Measurements from ENCODE around the gene COX19. TPM values are rescaled to one million over a fixed set of nuclear protein-coding genes. Genes with fewer than 3 reads are reported as not detected.

COX19 gene
- total and polyA plus RNA-seq, 7 donors = 5.1 to 12.7 (median 9.2) TPM

GRCh38 chr7:939843-940242, 35.5 kb downstream of the COX19 start:
- H3K4me1 ChIP-seq = no peaks in the 10 kb centered on the region
- intact Hi-C loops (cut with DNase I) = no loop called here
- peaks cover 0 to 5% (median 0%) of the 10 kb centered on the region in 4 donors for H3K36me3 ChIP-seq
- DNase-seq = no peak
- 91 to 92% methylated on average over 4 of the region's 4 CpGs for WGBS, 2 donors
- no peak for TF ChIP-seq POLR2AphosphoS5 (IDR thresholded peaks at IDR 0.05)
- no peak for TF ChIP-seq EP300 (IDR thresholded peaks at IDR 0.05)
- TF ChIP-seq CTCF (IDR thresholded peaks at IDR 0.05) = no peak
- no peak for TF ChIP-seq POLR2A (IDR thresholded peaks at IDR 0.05)
- H3K9me3 ChIP-seq = no peaks in the 10 kb centered on the region
- H3K27me3 ChIP-seq = no peaks in the 10 kb centered on the region
- H3K4me3 ChIP-seq = no peak overlapping the region
- H3K27ac ChIP-seq = no peak overlapping the region

- no peak for TF ChIP-seq POLR2AphosphoS5 (IDR thresholded peaks at IDR 0.05)
- no peak for TF ChIP-seq EP300 (IDR thresholded peaks at IDR 0.05)
- TF ChIP-seq CTCF (IDR thresholded peaks at IDR 0.05) = no peak
- TF ChIP-seq POLR2A (IDR thresholded peaks at IDR 0.05) = no peak
- Histone ChIP-seq H3K27ac (no peak overlapping the region), H3K36me3 (peaks cover 0 to 5% (median 0%) of the 10 kb centered on the region in 4 donors), H3K9me3 (no peaks in the 10 kb centered on the region), H3K27me3 (no peaks in the 10 kb centered on the region), H3K4me1 (no peaks in the 10 kb centered on the region), H3K4me3 (no peak overlapping the region)
- intact Hi-C loops (cut with DNase I) = no loop called here
- 87 to 93% methylated on average over 27 of the region's 27 CpGs for WGBS, 2 donors
- DNase-seq = peak; percentile 58
Observed at GRCh38 chr7:938546-939185, 36.7 kb downstream of the COX19 start.

- Histone ChIP-seq H3K4me3 (no peak overlapping the region), H3K9me3 (no peaks in the 10 kb centered on the region), H3K4me1 (no peaks in the 10 kb centered on the region), H3K27ac (no peak overlapping the region), H3K27me3 (no peaks in the 10 kb centered on the region), H3K36me3 (peaks cover 0 to 5% (median 0%) of the 10 kb centered on the region in 4 donors)
- intact Hi-C loops (cut with DNase I) = no loop called here
- WGBS, 2 donors = 87 to 93% methylated on average over 16 of the region's 16 CpGs
- TF ChIP-seq CTCF (IDR thresholded peaks at IDR 0.05) (no peak), POLR2A (IDR thresholded peaks at IDR 0.05) (no peak), POLR2AphosphoS5 (IDR thresholded peaks at IDR 0.05) (no peak), EP300 (IDR thresholded peaks at IDR 0.05) (no peak)
- no peak for DNase-seq
Observed at GRCh38 chr7:937856-938484, 37.4 kb downstream of the COX19 start.

DNA sequence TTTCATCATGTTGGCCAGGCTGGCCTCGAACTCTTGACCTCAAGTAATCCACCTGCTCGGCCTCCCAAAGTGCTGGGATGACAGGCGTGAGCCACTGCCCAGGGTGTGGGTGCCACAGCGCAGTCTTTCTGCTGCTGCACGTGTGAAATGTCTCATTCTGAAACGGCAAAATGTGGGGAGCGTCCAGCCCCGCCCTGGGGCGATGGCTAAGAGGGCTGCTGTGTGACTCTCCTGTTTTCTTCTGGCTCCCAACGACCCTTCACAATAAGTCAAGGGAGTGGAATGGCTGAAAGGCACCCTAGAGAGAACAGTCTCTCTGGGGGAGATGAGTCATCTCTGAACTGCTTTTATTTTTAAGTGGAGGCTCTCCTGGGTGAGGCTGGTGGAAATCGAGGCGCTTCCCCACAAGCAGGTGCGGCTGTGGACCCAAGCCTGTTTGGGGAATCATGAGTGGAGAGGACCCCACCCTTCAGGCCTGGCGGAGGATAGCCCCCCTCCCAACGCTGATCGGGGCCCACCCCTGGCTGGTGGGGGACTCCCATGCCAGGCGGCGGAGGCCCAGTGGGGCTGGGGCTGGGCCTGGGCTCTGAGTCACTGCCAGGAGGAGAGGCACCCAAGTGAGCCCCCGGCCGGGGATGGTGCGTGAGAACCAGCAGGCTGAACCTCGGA, 38.8 kb downstream of the COX19 start:
- TF ChIP-seq POLR2AphosphoS5 (IDR thresholded peaks at IDR 0.05) = no peak
- TF ChIP-seq POLR2A (IDR thresholded peaks at IDR 0.05) = no peak
- no peak for TF ChIP-seq EP300 (IDR thresholded peaks at IDR 0.05)
- no peak for TF ChIP-seq CTCF (IDR thresholded peaks at IDR 0.05)
- 64 to 73% methylated on average over 22 of the region's 22 CpGs for WGBS, 2 donors
- no peak overlapping the region for H3K4me3 ChIP-seq
- no peaks in the 10 kb centered on the region for H3K9me3 ChIP-seq
- no peaks in the 10 kb centered on the region for H3K27me3 ChIP-seq
- DNase-seq = peak; percentile 63
- H3K36me3 ChIP-seq = peaks cover 0 to 5% (median 0%) of the 10 kb centered on the region in 4 donors
- intact Hi-C loops (cut with DNase I) = no loop called here
- H3K4me1 ChIP-seq = no peaks in the 10 kb centered on the region
- H3K27ac ChIP-seq = no peak overlapping the region
